SU-DHL-6 (cell line): Measurements from ENCODE around the gene FAM153A.
"Not testable (repeated sequence)": the region's sequence is repeated elsewhere in the genome, so short reads cannot be mapped to it uniquely, and the experiment has no call there.

Experiments
- EZH2phosphoT487 ChIP-seq: fragments of 200-600 bp; sonication (generic), shearing (Covaris generic); conservative IDR thresholded peaks from 2 replicates; pipeline ENCODE4 v1.6.1; 2018; ENCODE audit warnings: mild to moderate bottlenecking, antibody characterized with exemption, low read length, moderate library complexity, mixed read lengths
- TF ChIP-seq, protein P1 (sequence below): fragments of 200-600 bp; sonication (generic); IDR thresholded peaks from one replicate; pipeline ENCODE4 v1.5.1; 2017; ENCODE audit warnings: antibody characterized with exemption, mild to moderate bottlenecking, low read length, moderate library complexity; ENCODE audit not compliant: insufficient read depth, poor library complexity, severe bottlenecking

DNA sequence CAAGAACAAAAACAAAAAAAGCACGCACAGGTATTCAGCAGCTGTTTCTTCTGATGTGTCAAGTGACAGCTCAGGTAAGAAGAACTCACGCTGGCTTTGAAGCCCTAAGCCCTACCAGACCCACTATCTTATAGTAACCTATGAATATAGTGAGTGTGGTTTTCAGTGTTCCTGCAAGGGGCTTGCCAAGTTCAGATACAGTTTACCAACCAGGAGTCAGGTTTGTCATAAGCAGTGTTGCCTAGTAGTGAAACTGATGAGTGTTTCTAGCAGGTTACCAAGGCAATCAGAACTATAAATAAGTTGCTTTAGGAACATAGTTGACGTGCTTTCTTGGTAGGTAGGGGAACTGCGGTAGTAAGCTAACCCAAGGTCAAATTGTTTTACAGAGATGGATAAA, 43.4 kb upstream of the FAM153A start:
- TF ChIP-seq, protein P1, sequence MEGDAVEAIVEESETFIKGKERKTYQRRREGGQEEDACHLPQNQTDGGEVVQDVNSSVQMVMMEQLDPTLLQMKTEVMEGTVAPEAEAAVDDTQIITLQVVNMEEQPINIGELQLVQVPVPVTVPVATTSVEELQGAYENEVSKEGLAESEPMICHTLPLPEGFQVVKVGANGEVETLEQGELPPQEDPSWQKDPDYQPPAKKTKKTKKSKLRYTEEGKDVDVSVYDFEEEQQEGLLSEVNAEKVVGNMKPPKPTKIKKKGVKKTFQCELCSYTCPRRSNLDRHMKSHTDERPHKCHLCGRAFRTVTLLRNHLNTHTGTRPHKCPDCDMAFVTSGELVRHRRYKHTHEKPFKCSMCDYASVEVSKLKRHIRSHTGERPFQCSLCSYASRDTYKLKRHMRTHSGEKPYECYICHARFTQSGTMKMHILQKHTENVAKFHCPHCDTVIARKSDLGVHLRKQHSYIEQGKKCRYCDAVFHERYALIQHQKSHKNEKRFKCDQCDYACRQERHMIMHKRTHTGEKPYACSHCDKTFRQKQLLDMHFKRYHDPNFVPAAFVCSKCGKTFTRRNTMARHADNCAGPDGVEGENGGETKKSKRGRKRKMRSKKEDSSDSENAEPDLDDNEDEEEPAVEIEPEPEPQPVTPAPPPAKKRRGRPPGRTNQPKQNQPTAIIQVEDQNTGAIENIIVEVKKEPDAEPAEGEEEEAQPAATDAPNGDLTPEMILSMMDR, result not testable (repeated sequence)
- TF ChIP-seq EZH2phosphoT487, result not testable (repeated sequence)
